Fibroblast of lung (primary cell): ENCODE data around the gene ILF2. TPM values are rescaled to one million over a fixed set of nuclear protein-coding genes. Genes with fewer than 3 reads are reported as not detected.

Source experiments
- DNase-seq, 2 donors: peaks; one replicate each; pipeline versions ENCODE4 v3.0.0 to v3.0.0-alpha.2; 2010; ENCODE audit warnings: low read depth in 2 of 2
- H2AFZ ChIP-seq: 2 replicates; pipeline ENCODE4 v1.5.1; 2012; ENCODE audit warnings: low read length, control low read depth, inconsistent platforms
- H3K27ac ChIP-seq: 2 replicates; pipeline ENCODE4 v1.5.1; 2011; ENCODE audit warnings: low read length, control low read depth; ENCODE audit not compliant: insufficient read depth
- H3K27me3 ChIP-seq: 2 replicates; pipeline ENCODE4 v1.5.1; 2011; ENCODE audit warnings: mild to moderate bottlenecking, low read length; ENCODE audit not compliant: control insufficient read depth, insufficient read depth
- H3K36me3 ChIP-seq: 2 replicates; pipeline ENCODE4 v1.5.1; 2011; ENCODE audit warnings: low read length; ENCODE audit not compliant: control insufficient read depth, insufficient read depth
- H3K4me1 ChIP-seq: 2 replicates; pipeline ENCODE4 v1.5.1; 2011; ENCODE audit warnings: low read length; ENCODE audit not compliant: control insufficient read depth, insufficient read depth; ENCODE audit errors: extremely low read depth
- H3K4me2 ChIP-seq: 2 replicates; pipeline ENCODE4 v1.5.1; 2011; ENCODE audit warnings: low read length, control low read depth; ENCODE audit not compliant: insufficient read depth; ENCODE audit errors: extremely low read depth
- H3K4me3 ChIP-seq, 4 experiments: fragments of 200-600 bp in 1 of 4; sonication (generic) in 1 of 4; replicated peaks in 1 of 4; 2 replicates each; pipeline ENCODE4 v1.5.1; 2011 to 2016; ENCODE audit warnings: low read length in 4 of 4, low read depth in 3 of 4, mild to moderate bottlenecking in 3 of 4, control low read depth in 2 of 4, inconsistent platforms in 1 of 4, mixed read lengths in 1 of 4; ENCODE audit not compliant: insufficient read depth in 1 of 4; ENCODE audit errors: control extremely low read depth in 1 of 4
- H3K79me2 ChIP-seq: 2 replicates; pipeline ENCODE4 v1.5.1; 2012; ENCODE audit warnings: mild to moderate bottlenecking, low read length, inconsistent platforms; ENCODE audit not compliant: control insufficient read depth, insufficient read depth
- H3K9ac ChIP-seq: 2 replicates; pipeline ENCODE4 v1.5.1; 2011; ENCODE audit warnings: mild to moderate bottlenecking, low read length, control low read depth; ENCODE audit not compliant: insufficient read depth
- H3K9me3 ChIP-seq: 2 replicates; pipeline ENCODE4 v1.5.1; 2012; ENCODE audit warnings: low read depth, low read length; ENCODE audit not compliant: control insufficient read depth, insufficient read depth
- H4K20me1 ChIP-seq: 2 replicates; pipeline ENCODE4 v1.5.1; 2011; ENCODE audit warnings: low read length; ENCODE audit not compliant: control insufficient read depth, insufficient read depth; ENCODE audit errors: extremely low read depth
- CTCF ChIP-seq, 2 donors: IDR thresholded peaks in 1 of 2; conservative IDR thresholded peaks in 1 of 2; 1 replicate in 1 of 2; 2 replicates in 1 of 2; pipeline ENCODE4 v1.5.1; 2011 to 2012; ENCODE audit warnings: low read length in 2 of 2, control low read depth in 1 of 2, inconsistent platforms in 1 of 2, low read depth in 1 of 2, mild to moderate bottlenecking in 1 of 2
- EZH2 ChIP-seq: IDR thresholded peaks from 2 replicates; pipeline ENCODE4 v1.5.1; 2012; ENCODE audit warnings: low read length, control low read depth, mild to moderate bottlenecking; ENCODE audit errors: missing control alignments
- polyA plus RNA-seq, 2 donors: library from polyadenylated mRNA; depleted of rRNA in 1 of 2; stranded (reverse) in 1 of 2; unstranded in 1 of 2; fragments of >200 nt; gene quantifications; 2 replicates each; pipeline ENCODE4 v1.2.1, GENCODE V29; 2011 to 2012; ENCODE audit warnings: missing spikeins in 1 of 2
- total RNA-seq: library from RNA; depleted of rRNA; stranded (reverse); fragments of >200 nt; gene quantifications from 2 replicates; pipeline ENCODE4 v1.2.1, GENCODE V29; 2014

Gene ILF2
- total and polyA plus RNA-seq, 2 donors (not counting 1 experiment from before 2014, with no cell fraction given) = 135 to 235 TPM

GRCh38 chr1:153651771-153652170 is 19.0 kb downstream of the ILF2 start:
- Histone ChIP-seq H2AFZ (no peak overlapping the region), H3K36me3 (no peaks in the 10 kb centered on the region), H3K9ac (no peak overlapping the region), H3K4me1 (peaks cover 3% of the 10 kb centered on the region), H3K4me2 (no peak overlapping the region), H3K9me3 (no peaks in the 10 kb centered on the region), H4K20me1 (no peaks in the 10 kb centered on the region), H3K4me3 (no peak overlapping the region), H3K27me3 (no peaks in the 10 kb centered on the region), H3K27ac (no peak overlapping the region), H3K79me2 (no peaks in the 10 kb centered on the region)
- no peak for DNase-seq
- TF ChIP-seq CTCF (conservative IDR thresholded peaks at IDR 0.05 in 1 of 2, IDR thresholded peaks at IDR 0.05 in 1 of 2; ENCODE audit: low read depth in 1 of 2, low read length in 2 of 2) (no peak), EZH2 (no peak)

- no peaks in the 10 kb centered on the region for H3K9me3 ChIP-seq
- no peak overlapping the region for H3K4me2 ChIP-seq
- H3K4me3 ChIP-seq = no peak overlapping the region
- H3K27me3 ChIP-seq = no peaks in the 10 kb centered on the region
- H3K36me3 ChIP-seq = peaks cover 2% of the 10 kb centered on the region
- H3K27ac ChIP-seq = no peak overlapping the region
- TF ChIP-seq CTCF (conservative IDR thresholded peaks at IDR 0.05 in 1 of 2, IDR thresholded peaks at IDR 0.05 in 1 of 2; ENCODE audit: low read depth in 1 of 2, low read length in 2 of 2) (no peak), EZH2 (no peak)
- peaks cover 3% of the 10 kb centered on the region for H3K4me1 ChIP-seq
- H4K20me1 ChIP-seq = no peaks in the 10 kb centered on the region
- no peak overlapping the region for H3K9ac ChIP-seq
- no peak for DNase-seq
- no peaks in the 10 kb centered on the region for H3K79me2 ChIP-seq
- H2AFZ ChIP-seq = no peak overlapping the region
These were observed 20.9 kb downstream of the ILF2 start for GRCh38 chr1:153649863-153650235.

GRCh38 chr1:153649137-153649862 is 21.5 kb downstream of the ILF2 start:
- Histone ChIP-seq H3K27ac (no peak overlapping the region), H4K20me1 (no peaks in the 10 kb centered on the region), H2AFZ (no peak overlapping the region), H3K9ac (no peak overlapping the region), H3K9me3 (no peaks in the 10 kb centered on the region), H3K36me3 (peaks cover 2% of the 10 kb centered on the region), H3K4me2 (no peak overlapping the region), H3K4me3 (no peak overlapping the region), H3K27me3 (no peaks in the 10 kb centered on the region), H3K4me1 (peaks cover 3% of the 10 kb centered on the region), H3K79me2 (no peaks in the 10 kb centered on the region)
- no peak for TF ChIP-seq CTCF (conservative IDR thresholded peaks at IDR 0.05 in 1 of 2, IDR thresholded peaks at IDR 0.05 in 1 of 2; ENCODE audit: low read depth in 1 of 2, low read length in 2 of 2)
- no peak for TF ChIP-seq EZH2
- DNase-seq = no peak
